SK-N-SH (cell line): ENCODE data around the gene TGDS. TPM values are rescaled to one million over a fixed set of nuclear protein-coding genes. Genes with fewer than 3 reads are reported as not detected.

ENCODE experiments used
- CTCF ChIA-PET: fragments of 300-600, 350-600 bp; formaldehyde crosslinking; extraction: SDS; loops from one replicate; lab custom pipeline; 2021; lab: Yijun Ruan, JAX
- POLR2A ChIA-PET: fragments of 350-600 bp; sonication (Branson Sonifier 250); formaldehyde crosslinking; extraction: SDS; loops from one replicate; lab custom pipeline; 2020; ENCODE audit warnings: antibody characterized with exemption, inconsistent platforms; lab: Yijun Ruan, JAX
- DNase-seq: peaks from one replicate; pipeline ENCODE4 v3.0.0; 2012
- H2AFZ ChIP-seq: fragments of 200-600 bp; sonication (generic); 2 replicates; pipeline ENCODE4 v1.8.1; 2016; ENCODE audit warnings: antibody characterized with exemption, mild to moderate bottlenecking, low read depth
- H3F3A ChIP-seq: fragments of 200-600 bp; sonication (generic); replicated peaks from 2 replicates; pipeline ENCODE3; 2016; ENCODE audit warnings: antibody characterized with exemption, mild to moderate bottlenecking; ENCODE audit not compliant: insufficient read depth
- H3K27ac ChIP-seq, 2 experiments: fragments of 200-500 bp in 1 of 2; fragments of 200-600 bp in 1 of 2; sonication (Bioruptor generic) in 1 of 2; sonication (generic), shearing (Covaris generic) in 1 of 2; 2 replicates each; pipeline versions ENCODE4 v1.5.1 to v1.6.1; 2014 to 2016; ENCODE audit warnings: low read depth in 2 of 2, inconsistent platforms in 1 of 2, low read length in 1 of 2, mild to moderate bottlenecking in 1 of 2, mixed read lengths in 1 of 2
- H3K27me3 ChIP-seq: fragments of 200-600 bp; sonication (generic), shearing (Covaris generic); 2 replicates; pipeline ENCODE4 v1.6.1; 2016; ENCODE audit warnings: mixed run types; ENCODE audit not compliant: insufficient read depth
- H3K36me3 ChIP-seq, 2 experiments: fragments of 200-500 bp in 1 of 2; fragments of 200-600 bp in 1 of 2; sonication (Bioruptor generic) in 1 of 2; sonication (generic) in 1 of 2; replicated peaks in 1 of 2; 2 replicates each; pipeline versions ENCODE3 to v1.5.1; 2014 to 2016; ENCODE audit warnings: low read length in 1 of 2, mild to moderate bottlenecking in 1 of 2; ENCODE audit not compliant: insufficient read depth in 2 of 2, control insufficient read depth in 1 of 2
- H3K4me1 ChIP-seq, 2 experiments: fragments of 200-500 bp in 1 of 2; fragments of 200-600 bp in 1 of 2; sonication (Bioruptor generic) in 1 of 2; sonication (generic), shearing (Covaris generic) in 1 of 2; 2 replicates each; pipeline versions ENCODE4 v1.5.1 to v1.6.1; 2014 to 2016; ENCODE audit warnings: low read depth in 1 of 2, low read length in 1 of 2, mixed run types in 1 of 2; ENCODE audit not compliant: insufficient read depth in 2 of 2, control insufficient read depth in 1 of 2
- H3K4me2 ChIP-seq: fragments of 200-600 bp; sonication (generic), shearing (Covaris generic); 2 replicates; pipeline ENCODE4 v1.6.1; 2017; ENCODE audit warnings: mixed run types
- H3K4me3 ChIP-seq, 2 experiments: fragments of 200-500 bp in 1 of 2; fragments of 200-600 bp in 1 of 2; sonication (Bioruptor generic) in 1 of 2; sonication (generic), shearing (Covaris generic) in 1 of 2; 2 replicates each; pipeline versions ENCODE4 v1.5.1 to v1.8.1; 2014 to 2016; ENCODE audit warnings: low read depth in 2 of 2, inconsistent platforms in 1 of 2, low read length in 1 of 2, mild to moderate bottlenecking in 1 of 2, mixed read lengths in 1 of 2, moderate library complexity in 1 of 2
- H3K79me2 ChIP-seq: fragments of 200-600 bp; sonication (generic); 2 replicates; pipeline ENCODE4 v1.8.1; 2017; ENCODE audit warnings: mild to moderate bottlenecking; ENCODE audit not compliant: insufficient read depth
- H3K9ac ChIP-seq: fragments of 200-600 bp; sonication (generic); 2 replicates; pipeline ENCODE4 v1.6.1; 2017; ENCODE audit warnings: mixed run types
- H3K9me2 ChIP-seq: fragments of 200-600 bp; sonication (generic); 2 replicates; pipeline ENCODE4 v1.6.1; 2017; ENCODE audit warnings: mixed run types
- H3K9me3 ChIP-seq: fragments of 200-600 bp; sonication (generic); 2 replicates; pipeline ENCODE4 v1.6.1; 2017; ENCODE audit warnings: mixed run types, mild to moderate bottlenecking, moderate library complexity
- H4K20me1 ChIP-seq: fragments of 200-600 bp; sonication (generic); 2 replicates; pipeline ENCODE4 v1.6.1; 2017; ENCODE audit warnings: mild to moderate bottlenecking, mixed run types; ENCODE audit not compliant: insufficient read depth
- CTCF ChIP-seq: fragments of 200-600 bp; sonication (generic); IDR thresholded peaks from 2 replicates; pipeline ENCODE4 v1.6.1; 2017; ENCODE audit warnings: antibody characterized with exemption, mild to moderate bottlenecking, moderate library complexity
- ELF1 ChIP-seq: IDR thresholded peaks from 2 replicates; pipeline ENCODE4 v1.4.0; 2012
- EP300 ChIP-seq, 2 experiments: IDR thresholded peaks; 2 replicates each; pipeline versions ENCODE4 v1.4.0 to v1.6.1; 2012; ENCODE audit warnings: borderline replicate concordance in 1 of 2, low read depth in 1 of 2, low read length in 1 of 2
- EZH2phosphoT487 ChIP-seq: fragments of 200-600 bp; sonication (generic); IDR thresholded peaks from 2 replicates; pipeline ENCODE4 v1.6.1; 2017; ENCODE audit warnings: low read depth, mixed run types, mild to moderate bottlenecking, antibody characterized with exemption, moderate library complexity, borderline replicate concordance
- FOXJ3 ChIP-seq: sonication (generic); formaldehyde crosslinking; IDR thresholded peaks from 2 replicates; pipeline ENCODE4 v1.5.1; 2020; ENCODE audit warnings: mild to moderate bottlenecking, missing genetic modification reagents
- GATA2 ChIP-seq: sonication (generic); formaldehyde crosslinking; IDR thresholded peaks from 2 replicates; pipeline ENCODE4 v1.5.0; 2020; ENCODE audit warnings: mild to moderate bottlenecking, missing genetic modification reagents
- IRF3 ChIP-seq: fragments of 150-350 bp; IDR thresholded peaks from 2 replicates; pipeline ENCODE4 v1.6.1; 2016; ENCODE audit warnings: mild to moderate bottlenecking, low read depth, low read length
- MEF2A ChIP-seq: IDR thresholded peaks from 2 replicates; pipeline ENCODE4 v1.4.0; 2012; ENCODE audit warnings: low read depth, borderline replicate concordance
- MXI1 ChIP-seq: IDR thresholded peaks from 2 replicates; pipeline ENCODE4 v1.6.1; 2012; ENCODE audit warnings: mild to moderate bottlenecking, low read depth, low read length, improper control_type of control experiment
- NFIC ChIP-seq: IDR thresholded peaks from 2 replicates; pipeline ENCODE4 v1.4.0; 2012; ENCODE audit warnings: borderline replicate concordance
- RAD21 ChIP-seq: IDR thresholded peaks from 2 replicates; pipeline ENCODE4 v1.6.1; 2012; ENCODE audit warnings: mild to moderate bottlenecking, low read length
- REST ChIP-seq: IDR thresholded peaks from 2 replicates; pipeline ENCODE4 v1.6.1; 2012; ENCODE audit warnings: mild to moderate bottlenecking, low read depth, low read length, moderate library complexity
- RXRA ChIP-seq: IDR thresholded peaks from 2 replicates; pipeline ENCODE4 v1.4.0; 2012; ENCODE audit warnings: low read depth, mild to moderate bottlenecking, borderline replicate concordance
- SIN3A ChIP-seq: IDR thresholded peaks from 2 replicates; pipeline ENCODE4 v1.6.1; 2012; ENCODE audit warnings: low read depth, mild to moderate bottlenecking, low read length, moderate library complexity, borderline replicate concordance
- SMC3 ChIP-seq: IDR thresholded peaks from 2 replicates; pipeline ENCODE4 v1.6.1; 2012; ENCODE audit warnings: low read depth, low read length, improper control_type of control experiment
- TAF1 ChIP-seq: IDR thresholded peaks from 2 replicates; pipeline ENCODE4 v1.6.1; 2012; ENCODE audit warnings: low read depth, mild to moderate bottlenecking, low read length, moderate library complexity, borderline replicate concordance
- TCF12 ChIP-seq: IDR thresholded peaks from 2 replicates; pipeline ENCODE4 v1.4.0; 2012
- TEAD4 ChIP-seq: IDR thresholded peaks from 2 replicates; pipeline ENCODE4 v1.4.0; 2012; ENCODE audit warnings: mild to moderate bottlenecking, borderline replicate concordance; ENCODE audit not compliant: insufficient read depth
- USF1 ChIP-seq: IDR thresholded peaks from 2 replicates; pipeline ENCODE4 v1.4.0; 2012; ENCODE audit warnings: low read depth, borderline replicate concordance
- YY1 ChIP-seq: IDR thresholded peaks from 2 replicates; pipeline ENCODE4 v1.4.0; 2012; ENCODE audit warnings: low read depth, mild to moderate bottlenecking
- WGBS: methylation state at CpG from one replicate; pipeline ENCODE4 v1.1.6; 2017; ENCODE audit warnings: low lambda C conversion rate; 5-methylcytosine and 5-hydroxymethylcytosine counted together
- polyA plus RNA-seq, 3 experiments: library from polyadenylated mRNA; depleted of rRNA; stranded (reverse); fragments of >200 nt; gene quantifications; 2 replicates each; pipeline ENCODE4 v1.2.3, GENCODE V29; 2012
- TF ChIP-seq, protein P1 (sequence below): IDR thresholded peaks from 2 replicates; pipeline ENCODE4 v1.4.0; 2012; ENCODE audit warnings: low read depth

TGDS gene
- polyA plus RNA-seq, 1 of the 3 experiments (the other 2 are of a cell fraction), result 8.2 TPM

DNA sequence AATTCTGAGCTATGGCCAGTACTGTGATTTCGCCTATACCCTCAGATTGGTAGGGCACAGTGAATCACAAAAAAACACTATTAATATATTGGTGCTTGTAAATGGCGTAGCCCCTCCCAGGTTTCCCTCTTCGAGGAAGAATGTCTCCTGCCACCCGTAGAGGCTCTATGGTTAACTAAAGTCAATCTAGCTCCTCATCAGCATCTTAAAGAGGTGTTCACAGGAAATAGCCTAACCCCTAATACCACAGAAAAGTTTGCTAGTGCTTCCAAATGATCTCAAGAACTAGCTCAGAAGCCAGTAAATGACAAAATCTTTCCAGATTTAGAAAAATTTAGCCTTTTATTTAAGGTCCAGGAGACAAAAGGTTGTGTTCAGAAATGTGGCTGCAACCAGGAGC, 60.2 kb downstream of the TGDS start:
- Histone ChIP-seq H3K27ac (no peak overlapping the region), H3K79me2 (no peaks in the 10 kb centered on the region), H3K9me2 (no peaks in the 10 kb centered on the region), H3F3A (no peaks in the 10 kb centered on the region), H3K27me3 (no peaks in the 10 kb centered on the region; the same call in 1 of the 2 replicates), H4K20me1 (no peaks in the 10 kb centered on the region), H2AFZ (no peak overlapping the region), H3K9ac (no peak overlapping the region), H3K4me3 (no peak overlapping the region), H3K9me3 (no peaks in the 10 kb centered on the region), H3K36me3 (no peaks in the 10 kb centered on the region), H3K4me2 (no peak overlapping the region), H3K4me1 (no peaks in the 10 kb centered on the region)
- TF ChIP-seq FOXJ3 (CRISPR knock-in tag) (no peak), SMC3 (no peak), RAD21 (no peak), NFIC (no peak), ELF1 (no peak), EP300 (IDR thresholded peaks at IDR 0.05; ENCODE audit: borderline replicate concordance in 1 of 2, low read depth in 1 of 2, low read length in 1 of 2) (no peak), USF1 (no peak), RXRA (no peak), IRF3 (no peak), TAF1 (no peak), CTCF (no peak), TEAD4 (no peak), TCF12 (no peak), MXI1 (no peak)
- TF ChIP-seq, protein P1, sequence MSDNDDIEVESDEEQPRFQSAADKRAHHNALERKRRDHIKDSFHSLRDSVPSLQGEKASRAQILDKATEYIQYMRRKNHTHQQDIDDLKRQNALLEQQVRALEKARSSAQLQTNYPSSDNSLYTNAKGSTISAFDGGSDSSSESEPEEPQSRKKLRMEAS, result no peak
- ChIA-PET POLR2A (interaction anchor here (1.1 kb wide), 1 partner anchor 14 kb away, joined by 3 read pairs; no protein-coding TSS in a partner anchor), CTCF (interaction anchor here (1.1 kb wide), 1 partner anchor 14 kb away, joined by 3 read pairs; no protein-coding TSS in a partner anchor)
- DNase-seq, result no peak
- WGBS, result 31% methylated on average over 4 of the region's 4 CpGs

DNA sequence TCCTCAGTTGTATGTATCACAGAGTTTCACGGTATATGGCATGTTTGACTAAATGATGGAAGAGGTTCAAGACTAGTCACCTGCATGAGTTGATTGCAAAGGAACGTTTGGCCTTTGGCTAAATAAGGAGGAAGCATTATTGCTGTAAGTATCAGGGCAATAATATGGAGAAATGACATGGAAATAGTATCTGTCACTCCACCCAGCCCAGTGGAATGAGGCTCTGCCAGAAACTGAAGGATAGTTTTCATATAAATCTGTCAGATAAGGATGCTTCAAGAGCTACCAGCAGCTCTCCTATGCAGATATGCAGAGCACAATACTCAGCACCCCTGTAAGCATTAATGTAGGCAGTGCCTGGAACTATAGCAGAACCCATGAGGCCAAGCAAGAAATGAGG, 60.7 kb downstream of the TGDS start:
- no peaks in the 10 kb centered on the region for H4K20me1 ChIP-seq
- DNase-seq, result no peak
- CTCF ChIA-PET, result interaction anchor here (1.1 kb wide), 1 partner anchor 14 kb away, joined by 3 read pairs; no protein-coding TSS in a partner anchor
- no peak for TF ChIP-seq YY1
- no peak for TF ChIP-seq GATA2 (CRISPR knock-in tag)
- TF ChIP-seq REST, result no peak
- no peak for TF ChIP-seq MEF2A
- TF ChIP-seq MXI1, result no peak
- TF ChIP-seq EZH2phosphoT487, result no peak
- TF ChIP-seq TCF12, result no peak
- no peak for TF ChIP-seq ELF1
- TF ChIP-seq, protein P1, result no peak
- no peak for TF ChIP-seq EP300 (IDR thresholded peaks at IDR 0.05; ENCODE audit: borderline replicate concordance in 1 of 2, low read depth in 1 of 2, low read length in 1 of 2)
- TF ChIP-seq SIN3A, result no peak

More for the DNA sequence above, 60.7 kb downstream of the TGDS start:
- POLR2A ChIA-PET, result interaction anchor here (1.1 kb wide), 1 partner anchor 14 kb away, joined by 3 read pairs; no protein-coding TSS in a partner anchor
- Histone ChIP-seq H3K79me2 (no peaks in the 10 kb centered on the region), H3K4me3 (no peak overlapping the region), H3K9me2 (no peaks in the 10 kb centered on the region), H2AFZ (no peak overlapping the region), H3F3A (no peaks in the 10 kb centered on the region), H3K4me2 (no peak overlapping the region), H3K4me1 (no peaks in the 10 kb centered on the region), H3K27ac (no peak overlapping the region), H3K9me3 (no peaks in the 10 kb centered on the region), H3K36me3 (no peaks in the 10 kb centered on the region), H3K9ac (no peak overlapping the region), H3K27me3 (no peaks in the 10 kb centered on the region; the same call in 1 of the 2 replicates)
- WGBS, result 46% methylated on average over 2 of the region's 2 CpGs
